SK-N-SH (cell line): ENCODE data around the gene DDX31. TPM values are rescaled to one million over a fixed set of nuclear protein-coding genes. Genes with fewer than 3 reads are reported as not detected.

Experiments
- polyA plus RNA-seq, 3 experiments: library from polyadenylated mRNA; depleted of rRNA; stranded (reverse); fragments of >200 nt; gene quantifications; 2 replicates each; pipeline ENCODE4 v1.2.3, GENCODE V29; 2012

The DDX31 gene
- polyA plus RNA-seq, 1 of the 3 experiments (the other 2 are of a cell fraction) = 13.9 TPM

Other genes with a start within 250 kb of the DDX31 start
- not detected in 2 replicates for gene BARHL1, start 87.4 kb downstream of the DDX31 start, polyA plus RNA-seq (2012; rRNA removed)
- gene GTF3C4, start 481 bp upstream of the DDX31 start, polyA plus RNA-seq (2012; rRNA removed) = 2.8 and 3.6 TPM in 2 replicates
- 0.77 and 0.84 TPM in 2 replicates for gene AK8, start 208.3 kb upstream of the DDX31 start, polyA plus RNA-seq (2012; rRNA removed)
- 6.7 and 9.8 TPM in 2 replicates for gene SPACA9, start 208.9 kb upstream of the DDX31 start, polyA plus RNA-seq (2012; rRNA removed)